Lower leg skin (tissue), 3 donors: ENCODE measurements around the gene MPHOSPH10.

Experiments
- POLR2A ChIP-seq, 2 donors: fragments of 450-650 bp; IDR thresholded peaks; one replicate each; pipeline ENCODE4 v1.6.1; 2016 to 2017; ENCODE audit warnings: antibody characterized with exemption in 2 of 2, mild to moderate bottlenecking in 1 of 2, moderate library complexity in 1 of 2
- TF ChIP-seq, protein P1 (sequence below), 3 donors: fragments of 450-650 bp; IDR thresholded peaks; one replicate each; pipeline ENCODE4 v1.5.1; 2016; ENCODE audit warnings: antibody characterized with exemption in 3 of 3, mild to moderate bottlenecking in 3 of 3, moderate library complexity in 2 of 3

GRCh38 chr2:71108091-71108490, 22.3 kb upstream of the MPHOSPH10 start:
- TF ChIP-seq, protein P1, sequence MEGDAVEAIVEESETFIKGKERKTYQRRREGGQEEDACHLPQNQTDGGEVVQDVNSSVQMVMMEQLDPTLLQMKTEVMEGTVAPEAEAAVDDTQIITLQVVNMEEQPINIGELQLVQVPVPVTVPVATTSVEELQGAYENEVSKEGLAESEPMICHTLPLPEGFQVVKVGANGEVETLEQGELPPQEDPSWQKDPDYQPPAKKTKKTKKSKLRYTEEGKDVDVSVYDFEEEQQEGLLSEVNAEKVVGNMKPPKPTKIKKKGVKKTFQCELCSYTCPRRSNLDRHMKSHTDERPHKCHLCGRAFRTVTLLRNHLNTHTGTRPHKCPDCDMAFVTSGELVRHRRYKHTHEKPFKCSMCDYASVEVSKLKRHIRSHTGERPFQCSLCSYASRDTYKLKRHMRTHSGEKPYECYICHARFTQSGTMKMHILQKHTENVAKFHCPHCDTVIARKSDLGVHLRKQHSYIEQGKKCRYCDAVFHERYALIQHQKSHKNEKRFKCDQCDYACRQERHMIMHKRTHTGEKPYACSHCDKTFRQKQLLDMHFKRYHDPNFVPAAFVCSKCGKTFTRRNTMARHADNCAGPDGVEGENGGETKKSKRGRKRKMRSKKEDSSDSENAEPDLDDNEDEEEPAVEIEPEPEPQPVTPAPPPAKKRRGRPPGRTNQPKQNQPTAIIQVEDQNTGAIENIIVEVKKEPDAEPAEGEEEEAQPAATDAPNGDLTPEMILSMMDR (IDR thresholded peaks at IDR 0.05) = no peak
- TF ChIP-seq POLR2A (IDR thresholded peaks at IDR 0.05) = no peak
